ENCODE data around the gene TENM4. TPM values are rescaled to one million over a fixed set of nuclear protein-coding genes. Genes with fewer than 3 reads are reported as not detected.

TENM4 gene
- total RNA-seq, 2 donors from 2014 or later = 68.2 to 130 TPM

DNA sequence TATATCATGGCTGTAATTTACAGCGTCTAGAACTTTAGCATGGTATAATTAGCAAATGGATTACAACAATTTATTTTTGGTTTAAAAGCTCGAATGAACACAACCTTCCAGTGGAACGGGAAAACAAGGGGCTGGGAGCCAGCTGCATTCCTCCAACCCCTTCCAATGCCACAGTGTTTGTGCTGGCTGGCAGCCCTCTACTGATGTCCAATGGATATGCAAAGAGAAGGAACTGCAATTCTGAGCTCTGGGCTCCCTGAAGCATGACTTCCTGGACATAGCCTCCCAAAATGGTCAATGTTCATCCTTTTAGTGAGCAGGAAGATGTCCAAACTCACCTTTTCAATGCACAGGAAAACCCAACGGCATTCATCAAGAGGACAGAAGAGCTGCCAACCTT is 288.3 kb downstream of the TENM4 start:
- no peaks in the 10 kb centered on the region for H3K4me1 Mint-ChIP-seq
- TF ChIP-seq, protein P1, sequence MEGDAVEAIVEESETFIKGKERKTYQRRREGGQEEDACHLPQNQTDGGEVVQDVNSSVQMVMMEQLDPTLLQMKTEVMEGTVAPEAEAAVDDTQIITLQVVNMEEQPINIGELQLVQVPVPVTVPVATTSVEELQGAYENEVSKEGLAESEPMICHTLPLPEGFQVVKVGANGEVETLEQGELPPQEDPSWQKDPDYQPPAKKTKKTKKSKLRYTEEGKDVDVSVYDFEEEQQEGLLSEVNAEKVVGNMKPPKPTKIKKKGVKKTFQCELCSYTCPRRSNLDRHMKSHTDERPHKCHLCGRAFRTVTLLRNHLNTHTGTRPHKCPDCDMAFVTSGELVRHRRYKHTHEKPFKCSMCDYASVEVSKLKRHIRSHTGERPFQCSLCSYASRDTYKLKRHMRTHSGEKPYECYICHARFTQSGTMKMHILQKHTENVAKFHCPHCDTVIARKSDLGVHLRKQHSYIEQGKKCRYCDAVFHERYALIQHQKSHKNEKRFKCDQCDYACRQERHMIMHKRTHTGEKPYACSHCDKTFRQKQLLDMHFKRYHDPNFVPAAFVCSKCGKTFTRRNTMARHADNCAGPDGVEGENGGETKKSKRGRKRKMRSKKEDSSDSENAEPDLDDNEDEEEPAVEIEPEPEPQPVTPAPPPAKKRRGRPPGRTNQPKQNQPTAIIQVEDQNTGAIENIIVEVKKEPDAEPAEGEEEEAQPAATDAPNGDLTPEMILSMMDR (conservative IDR thresholded peaks at IDR 0.05) = no peak
- Histone ChIP-seq H3K9me3 (ENCODE audit: control insufficient read depth, low read length) (no peaks in the 10 kb centered on the region), H3K4me3 (ENCODE audit: low read length) (no peak overlapping the region), H3K27ac (ENCODE audit: low read depth, low read length) (no peak overlapping the region), H3K9ac (ENCODE audit: extremely low read depth, low read length, poor library complexity, severe bottlenecking) (no peak overlapping the region), H3K4me1 (ENCODE audit: control insufficient read depth, insufficient read depth, low read length) (no peaks in the 10 kb centered on the region), H3K27me3 (ENCODE audit: control insufficient read depth, insufficient read depth, low read length, poor library complexity, severe bottlenecking) (no peaks in the 10 kb centered on the region), H3K36me3 (ENCODE audit: control insufficient read depth, insufficient read depth, low read length) (no peaks in the 10 kb centered on the region)
- DNase-seq = peak; percentile 21
- H3K27me3 Mint-ChIP-seq (ENCODE audit: insufficient read depth) = no peaks in the 10 kb centered on the region
- no peak overlapping the region for H3K27ac Mint-ChIP-seq
- no peak overlapping the region for H3K4me3 Mint-ChIP-seq
- H3K36me3 Mint-ChIP-seq (ENCODE audit: low read depth) = peaks cover 12% of the 10 kb centered on the region
- H3K9me3 Mint-ChIP-seq = no peaks in the 10 kb centered on the region
- 93% methylated on average over 3 of the region's 4 CpGs; no CpG with 5 or more reads in 1 of the 2 experiments for WGBS, 2 experiments (ENCODE audit: insufficient coverage in 1 of 2, insufficient read length in 1 of 2)

DNA sequence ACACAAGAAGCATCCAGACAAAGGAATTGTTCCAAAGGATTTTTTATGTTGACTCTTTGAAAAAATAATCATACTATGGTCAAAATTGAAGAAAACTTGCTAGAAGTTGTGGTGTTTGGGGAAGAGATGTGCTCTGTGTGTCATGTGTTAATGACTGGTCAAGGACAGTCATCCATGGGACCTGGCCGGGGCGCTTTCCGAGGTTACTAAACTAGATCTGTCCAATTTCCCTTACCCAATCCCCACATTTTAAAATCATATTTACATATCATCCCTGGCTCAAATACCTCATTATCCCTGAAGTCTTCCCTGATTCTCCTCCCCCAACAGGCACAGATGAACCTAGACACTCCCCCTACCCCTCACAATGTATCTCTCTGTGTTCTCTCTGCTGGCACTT is 289.4 kb downstream of the TENM4 start:
- peaks cover 3% of the 10 kb centered on the region for H3K4me1 ChIP-seq (ENCODE audit: control insufficient read depth, insufficient read depth, low read length)
- H3K4me3 ChIP-seq (ENCODE audit: low read length) = no peak overlapping the region
- H3K4me3 Mint-ChIP-seq = no peak overlapping the region
- DNase-seq = peak; percentile 4
- 92 to 100% methylated on average over 2 to 3 of the region's 3 CpGs for WGBS, 2 experiments (ENCODE audit: insufficient coverage in 1 of 2, insufficient read length in 1 of 2)
- TF ChIP-seq, protein P1 (conservative IDR thresholded peaks at IDR 0.05) = no peak
- H3K4me1 Mint-ChIP-seq = no peaks in the 10 kb centered on the region
- H3K36me3 ChIP-seq (ENCODE audit: control insufficient read depth, insufficient read depth, low read length) = no peaks in the 10 kb centered on the region
- H3K36me3 Mint-ChIP-seq (ENCODE audit: low read depth) = peaks cover 12% of the 10 kb centered on the region
- no peaks in the 10 kb centered on the region for H3K9me3 ChIP-seq (ENCODE audit: control insufficient read depth, low read length)
- H3K9ac ChIP-seq (ENCODE audit: extremely low read depth, low read length, poor library complexity, severe bottlenecking) = no peak overlapping the region
- H3K27ac ChIP-seq (ENCODE audit: low read depth, low read length) = no peak overlapping the region
- no peaks in the 10 kb centered on the region for H3K27me3 ChIP-seq (ENCODE audit: control insufficient read depth, insufficient read depth, low read length, poor library complexity, severe bottlenecking)
- no peaks in the 10 kb centered on the region for H3K9me3 Mint-ChIP-seq
- no peak overlapping the region for H3K27ac Mint-ChIP-seq
- H3K27me3 Mint-ChIP-seq (ENCODE audit: insufficient read depth) = no peaks in the 10 kb centered on the region

DNA sequence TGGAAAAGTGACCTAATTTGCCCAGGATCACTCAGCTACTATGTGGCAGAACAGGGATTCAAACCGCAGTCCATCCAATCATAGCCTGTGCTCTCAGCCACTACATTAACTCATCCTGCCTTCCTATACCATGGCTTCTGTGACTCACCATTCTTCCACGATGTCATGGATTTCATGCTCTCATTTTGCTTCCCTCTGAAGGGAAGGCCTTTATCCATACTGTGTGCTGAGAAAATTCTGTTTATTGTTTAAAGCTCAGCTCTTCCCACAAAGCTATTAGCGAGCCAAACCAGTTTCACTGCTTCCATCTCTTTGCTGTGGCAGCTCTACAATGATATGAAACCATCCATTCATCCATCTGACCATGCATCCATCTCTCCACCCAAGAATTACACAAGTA is 289.9 kb downstream of the TENM4 start:
- no peak overlapping the region for H3K27ac ChIP-seq (ENCODE audit: low read depth, low read length)
- Mint-ChIP-seq H3K9me3 (no peaks in the 10 kb centered on the region), H3K36me3 (ENCODE audit: low read depth) (peaks cover 12% of the 10 kb centered on the region), H3K27ac (no peak overlapping the region), H3K4me1 (no peaks in the 10 kb centered on the region), H3K4me3 (no peak overlapping the region), H3K27me3 (ENCODE audit: insufficient read depth) (no peaks in the 10 kb centered on the region)
- H3K4me1 ChIP-seq (ENCODE audit: control insufficient read depth, insufficient read depth, low read length) = peaks cover 3% of the 10 kb centered on the region
- TF ChIP-seq, protein P1 (conservative IDR thresholded peaks at IDR 0.05) = no peak
- no peak overlapping the region for H3K9ac ChIP-seq (ENCODE audit: extremely low read depth, low read length, poor library complexity, severe bottlenecking)
- no peaks in the 10 kb centered on the region for H3K9me3 ChIP-seq (ENCODE audit: control insufficient read depth, low read length)
- DNase-seq = peak; percentile 8
- no peak overlapping the region for H3K4me3 ChIP-seq (ENCODE audit: low read length)
- WGBS, 2 experiments (ENCODE audit: insufficient coverage in 1 of 2, insufficient read length in 1 of 2) = 61 to 64% methylated on average over 3 of the region's 3 CpGs
- no peaks in the 10 kb centered on the region for H3K36me3 ChIP-seq (ENCODE audit: control insufficient read depth, insufficient read depth, low read length)
- H3K27me3 ChIP-seq (ENCODE audit: control insufficient read depth, insufficient read depth, low read length, poor library complexity, severe bottlenecking) = no peaks in the 10 kb centered on the region

Data from endodermal cell (in vitro differentiated cells).